A673 (cell line): ENCODE data around the gene PVALB.

Source experiments
- CTCF ChIP-seq: fragments of 300-800, 200-600 bp; sonication (generic); conservative IDR thresholded peaks from 2 replicates; pipeline ENCODE4 v1.5.1; 2017; ENCODE audit warnings: low read depth, mild to moderate bottlenecking, antibody characterized with exemption, low read length, moderate library complexity, mixed read lengths
- EZH2 ChIP-seq: fragments of 200-600 bp; sonication (generic); IDR thresholded peaks from 2 replicates; pipeline ENCODE4 v1.6.1; 2017; ENCODE audit warnings: borderline replicate concordance, low read depth, mild to moderate bottlenecking, mixed read lengths, antibody characterized with exemption, low read length; ENCODE audit not compliant: poor library complexity, severe bottlenecking

GRCh38 chr22:36783743-36784142 is 33.1 kb downstream of the PVALB start:
- TF ChIP-seq CTCF = no peak
- no peak for TF ChIP-seq EZH2
